K562 (cell line): ENCODE data around the gene COL11A2. TPM values are rescaled to one million over a fixed set of nuclear protein-coding genes. Genes with fewer than 3 reads are reported as not detected.

Experiments
- CBX3 ChIP-seq, 2 experiments: IDR thresholded peaks; 1 replicate in 1 of 2; 2 replicates in 1 of 2; pipeline ENCODE4 v1.6.1; 2012; ENCODE audit warnings: inconsistent platforms in 2 of 2, low read length in 2 of 2, borderline replicate concordance in 1 of 2, control low read depth in 1 of 2
- L3MBTL2 ChIP-seq: fragments of 450-650 bp; IDR thresholded peaks from 2 replicates; pipeline ENCODE4 v1.6.1; 2016; ENCODE audit warnings: mild to moderate bottlenecking, moderate library complexity
- SMARCE1 ChIP-seq: fragments of 450-650 bp; IDR thresholded peaks from 2 replicates; pipeline ENCODE4 v1.7.1; 2016; ENCODE audit warnings: mild to moderate bottlenecking
- SPI1 ChIP-seq: IDR thresholded peaks from 2 replicates; pipeline ENCODE4 v1.6.1; 2011; ENCODE audit warnings: low read depth, low read length, control low read depth, borderline replicate concordance
- TEAD1 ChIP-seq, 2 experiments: fragments of 450-650 bp in 1 of 2; sonication (generic) in 1 of 2; formaldehyde crosslinking; IDR thresholded peaks; 2 replicates each; pipeline versions ENCODE4 v1.4.0 to v1.8.0; 2020 to 2022; ENCODE audit warnings: mild to moderate bottlenecking in 2 of 2, missing genetic modification reagents in 1 of 2
- ZNF174 ChIP-seq: fragments of 250-450 bp; sonication (Bioruptor Pico); IDR thresholded peaks from 2 replicates; pipeline ENCODE4 v1.4.0; 2020; ENCODE audit warnings: mild to moderate bottlenecking
- ZNF197 ChIP-seq: fragments of 200-800 bp; sonication (Bioruptor generic); IDR thresholded peaks from 2 replicates; pipeline ENCODE4 v1.6.1; 2016; ENCODE audit warnings: low read depth, missing genetic modification characterization, missing compliant biosample characterization
- polyA plus RNA-seq, 8 experiments: library from polyadenylated mRNA; depleted of rRNA in 4 of 8; stranded (reverse) in 5 of 8; unstranded in 3 of 8; fragments of >200 nt; fragmentation: Nextera tagmentation in 2 of 8; fragmentation: Illumina TruSeq in 1 of 8; extraction: Ambion mirVana in 2 of 8; extraction: Trizol in 1 of 8; gene quantifications; 2 replicates each; pipeline versions ENCODE4 v1.2.1 to v1.2.3, GENCODE V29; 2011 to 2014; ENCODE audit warnings: inconsistent platforms in 1 of 8, missing spikeins in 1 of 8
- total RNA-seq, 7 experiments: library from RNA; depleted of rRNA in 6 of 7; stranded (reverse); fragments of >200 nt in 6 of 7; fragmentation: Illumina TruSeq in 2 of 7; extraction: Trizol in 2 of 7; gene quantifications; 2 replicates each; pipeline versions ENCODE4 v1.2.1 to v1.2.3, GENCODE V29; 2011 to 2021; ENCODE audit warnings: low replicate concordance in 1 of 7
- TF ChIP-seq, protein P1 (sequence below): fragments of 200-400 bp; formaldehyde crosslinking; IDR thresholded peaks from 2 replicates; pipeline ENCODE4 v1.6.1; 2017; ENCODE audit warnings: mild to moderate bottlenecking, low read depth, low read length, moderate library complexity
- TF ChIP-seq, protein P2 (sequence below): fragments of 250-450 bp; sonication (Bioruptor Pico); IDR thresholded peaks from 2 replicates; pipeline ENCODE4 v1.4.0; 2020; ENCODE audit warnings: mild to moderate bottlenecking, moderate library complexity, borderline replicate concordance
- TF ChIP-seq, protein P3 (sequence below): fragments of 450-650 bp; formaldehyde crosslinking; IDR thresholded peaks from 2 replicates; pipeline ENCODE4 v1.4.0; 2022; ENCODE audit warnings: missing genetic modification characterization
- TF ChIP-seq, protein P4 (sequence below), 3 experiments: fragments of 200-800 bp in 1 of 3; sonication (Bioruptor generic) in 1 of 3; sonication (generic) in 1 of 3; formaldehyde crosslinking in 1 of 3; IDR thresholded peaks; 2 replicates each; pipeline versions ENCODE4 v1.6.1 to v1.8.0; 2016 to 2022; ENCODE audit warnings: mild to moderate bottlenecking in 2 of 3, missing compliant biosample characterization in 2 of 3, missing genetic modification characterization in 2 of 3, missing genetic modification reagents in 1 of 3

The COL11A2 gene
- total and polyA plus RNA-seq, 9 of the 15 experiments (the other 6 are each of a cell fraction or from before 2014, with no cell fraction given) = 0.04 to 0.35 (median 0.09) TPM; not detected in 1

DNA sequence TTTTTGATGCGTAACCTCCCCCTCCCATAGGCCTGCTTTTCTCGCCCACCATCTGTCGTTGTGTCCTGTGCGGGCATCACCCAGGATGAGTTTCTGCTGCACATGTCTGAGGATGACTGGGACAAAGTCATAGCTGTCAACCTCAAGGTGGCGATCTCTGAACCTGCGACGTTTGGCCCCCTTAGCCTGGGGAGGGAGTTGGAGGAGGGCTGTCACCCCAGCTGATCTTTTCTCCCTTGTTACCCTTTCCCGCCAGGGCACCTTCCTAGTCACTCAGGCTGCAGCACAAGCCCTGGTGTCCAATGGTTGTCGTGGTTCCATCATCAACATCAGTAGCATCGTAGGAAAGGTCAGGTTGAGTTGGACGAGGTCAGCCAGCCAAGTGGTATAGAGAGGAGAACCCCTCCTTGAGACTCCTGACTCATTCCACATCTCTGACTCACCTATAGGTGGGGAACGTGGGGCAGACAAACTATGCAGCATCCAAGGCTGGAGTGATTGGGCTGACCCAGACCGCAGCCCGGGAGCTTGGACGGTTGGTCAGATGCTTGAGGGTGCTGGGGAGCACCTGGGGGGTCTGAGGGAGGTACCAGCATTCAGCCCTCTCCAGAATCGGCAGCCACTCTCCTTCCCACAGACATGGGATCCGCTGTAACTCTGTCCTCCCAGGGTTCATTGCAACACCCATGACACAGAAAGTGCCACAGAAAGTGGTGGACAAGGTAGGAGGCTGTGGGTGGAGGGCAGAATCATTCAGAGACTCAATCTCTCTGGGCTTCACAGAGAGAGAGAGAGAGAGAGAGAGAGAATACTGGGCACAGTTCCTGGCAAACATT lies 13.1 kb upstream of the COL11A2 start (continued):
- TF ChIP-seq, protein P1, sequence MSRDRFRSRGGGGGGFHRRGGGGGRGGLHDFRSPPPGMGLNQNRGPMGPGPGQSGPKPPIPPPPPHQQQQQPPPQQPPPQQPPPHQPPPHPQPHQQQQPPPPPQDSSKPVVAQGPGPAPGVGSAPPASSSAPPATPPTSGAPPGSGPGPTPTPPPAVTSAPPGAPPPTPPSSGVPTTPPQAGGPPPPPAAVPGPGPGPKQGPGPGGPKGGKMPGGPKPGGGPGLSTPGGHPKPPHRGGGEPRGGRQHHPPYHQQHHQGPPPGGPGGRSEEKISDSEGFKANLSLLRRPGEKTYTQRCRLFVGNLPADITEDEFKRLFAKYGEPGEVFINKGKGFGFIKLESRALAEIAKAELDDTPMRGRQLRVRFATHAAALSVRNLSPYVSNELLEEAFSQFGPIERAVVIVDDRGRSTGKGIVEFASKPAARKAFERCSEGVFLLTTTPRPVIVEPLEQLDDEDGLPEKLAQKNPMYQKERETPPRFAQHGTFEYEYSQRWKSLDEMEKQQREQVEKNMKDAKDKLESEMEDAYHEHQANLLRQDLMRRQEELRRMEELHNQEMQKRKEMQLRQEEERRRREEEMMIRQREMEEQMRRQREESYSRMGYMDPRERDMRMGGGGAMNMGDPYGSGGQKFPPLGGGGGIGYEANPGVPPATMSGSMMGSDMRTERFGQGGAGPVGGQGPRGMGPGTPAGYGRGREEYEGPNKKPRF = no peak
- TF ChIP-seq ZNF174 (CRISPR knock-in tag) (no peak), CBX3 (IDR thresholded peaks at IDR 0.05; ENCODE audit: borderline replicate concordance in 1 of 2, low read length in 2 of 2) (no peak), L3MBTL2 (no peak), ZNF197 (CRISPR knock-in tag) (no peak), SPI1 (no peak), SMARCE1 (peak; percentile 47; the same call in 1 of the 2 replicates), TEAD1 (CRISPR knock-in tag; IDR thresholded peaks at IDR 0.05) (peak in 1 of 2 experiments; percentile 37; a peak in 1 of 4 replicates)
- TF ChIP-seq, protein P2, sequence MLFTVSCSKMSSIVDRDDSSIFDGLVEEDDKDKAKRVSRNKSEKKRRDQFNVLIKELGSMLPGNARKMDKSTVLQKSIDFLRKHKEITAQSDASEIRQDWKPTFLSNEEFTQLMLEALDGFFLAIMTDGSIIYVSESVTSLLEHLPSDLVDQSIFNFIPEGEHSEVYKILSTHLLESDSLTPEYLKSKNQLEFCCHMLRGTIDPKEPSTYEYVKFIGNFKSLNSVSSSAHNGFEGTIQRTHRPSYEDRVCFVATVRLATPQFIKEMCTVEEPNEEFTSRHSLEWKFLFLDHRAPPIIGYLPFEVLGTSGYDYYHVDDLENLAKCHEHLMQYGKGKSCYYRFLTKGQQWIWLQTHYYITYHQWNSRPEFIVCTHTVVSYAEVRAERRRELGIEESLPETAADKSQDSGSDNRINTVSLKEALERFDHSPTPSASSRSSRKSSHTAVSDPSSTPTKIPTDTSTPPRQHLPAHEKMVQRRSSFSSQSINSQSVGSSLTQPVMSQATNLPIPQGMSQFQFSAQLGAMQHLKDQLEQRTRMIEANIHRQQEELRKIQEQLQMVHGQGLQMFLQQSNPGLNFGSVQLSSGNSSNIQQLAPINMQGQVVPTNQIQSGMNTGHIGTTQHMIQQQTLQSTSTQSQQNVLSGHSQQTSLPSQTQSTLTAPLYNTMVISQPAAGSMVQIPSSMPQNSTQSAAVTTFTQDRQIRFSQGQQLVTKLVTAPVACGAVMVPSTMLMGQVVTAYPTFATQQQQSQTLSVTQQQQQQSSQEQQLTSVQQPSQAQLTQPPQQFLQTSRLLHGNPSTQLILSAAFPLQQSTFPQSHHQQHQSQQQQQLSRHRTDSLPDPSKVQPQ (CRISPR knock-in tag) = no peak
- TF ChIP-seq, protein P3, sequence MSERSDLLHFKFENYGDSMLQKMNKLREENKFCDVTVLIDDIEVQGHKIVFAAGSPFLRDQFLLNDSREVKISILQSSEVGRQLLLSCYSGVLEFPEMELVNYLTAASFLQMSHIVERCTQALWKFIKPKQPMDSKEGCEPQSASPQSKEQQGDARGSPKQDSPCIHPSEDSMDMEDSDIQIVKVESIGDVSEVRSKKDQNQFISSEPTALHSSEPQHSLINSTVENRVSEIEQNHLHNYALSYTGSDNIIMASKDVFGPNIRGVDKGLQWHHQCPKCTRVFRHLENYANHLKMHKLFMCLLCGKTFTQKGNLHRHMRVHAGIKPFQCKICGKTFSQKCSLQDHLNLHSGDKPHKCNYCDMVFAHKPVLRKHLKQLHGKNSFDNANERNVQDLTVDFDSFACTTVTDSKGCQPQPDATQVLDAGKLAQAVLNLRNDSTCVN = no peak
- TF ChIP-seq, protein P4, sequence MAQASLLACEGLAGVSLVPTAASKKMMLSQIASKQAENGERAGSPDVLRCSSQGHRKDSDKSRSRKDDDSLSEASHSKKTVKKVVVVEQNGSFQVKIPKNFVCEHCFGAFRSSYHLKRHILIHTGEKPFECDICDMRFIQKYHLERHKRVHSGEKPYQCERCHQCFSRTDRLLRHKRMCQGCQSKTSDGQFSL (CRISPR knock-in tag; IDR thresholded peaks at IDR 0.05) = 0 out of 2 replicates have a peak, but pooled peaks have one; percentile 39
- TF ChIP-seq, protein P4 (tag; IDR thresholded peaks at IDR 0.05) = no peak
